Gastrocnemius medialis (tissue), 4 donors: Measurements from ENCODE around the gene KPTN.

Experiments used
- CTCF ChIP-seq, 5 experiments: fragments of 450-650 bp in 3 of 5; fragments of 200-600 bp in 2 of 5; sonication (generic) in 2 of 5; IDR thresholded peaks in 4 of 5; conservative IDR thresholded peaks in 1 of 5; 1 replicate in 4 of 5; 2 replicates in 1 of 5; pipeline ENCODE4 v1.5.1; 2016 to 2019; ENCODE audit warnings: antibody characterized with exemption in 5 of 5, mild to moderate bottlenecking in 3 of 5, moderate library complexity in 3 of 5
- POLR2A ChIP-seq, 2 donors: fragments of 450-650 bp; IDR thresholded peaks; one replicate each; pipeline ENCODE4 v1.6.1; 2017; ENCODE audit warnings: antibody characterized with exemption in 2 of 2, mild to moderate bottlenecking in 2 of 2, moderate library complexity in 2 of 2

- TF ChIP-seq CTCF (IDR thresholded peaks at IDR 0.05 in 4 of 5, conservative IDR thresholded peaks at IDR 0.05 in 1 of 5), result no peak
- TF ChIP-seq POLR2A (IDR thresholded peaks at IDR 0.05), result peak in 1 of 2 donors; percentile 20
These were observed 23.0 kb upstream of the KPTN start for GRCh38 chr19:47507012-47507411.
